H1 (cell line): ENCODE measurements around the gene BCAS3. TPM values are rescaled to one million over a fixed set of nuclear protein-coding genes. Genes with fewer than 3 reads are reported as not detected.

Source experiments
- GTF2F1 ChIP-seq: IDR thresholded peaks from 2 replicates; pipeline ENCODE4 v1.6.1; 2012; ENCODE audit warnings: low read depth, low read length, improper control_type of control experiment, borderline replicate concordance
- MAFK ChIP-seq: IDR thresholded peaks from 2 replicates; pipeline ENCODE4 v1.6.1; 2012; ENCODE audit warnings: low read depth, mild to moderate bottlenecking, improper control_type of control experiment, low read length
- POLR2AphosphoS5 ChIP-seq: IDR thresholded peaks from 2 replicates; pipeline ENCODE4 v1.6.1; 2011; ENCODE audit warnings: low read depth, low read length
- SUZ12 ChIP-seq: fragments of 200-600 bp; sonication (generic); IDR thresholded peaks from 2 replicates; pipeline ENCODE4 v1.6.1; 2012; ENCODE audit warnings: mild to moderate bottlenecking, inconsistent platforms, low read length, moderate library complexity, mixed read lengths
- TBP ChIP-seq: IDR thresholded peaks from 2 replicates; pipeline ENCODE4 v1.6.1; 2011; ENCODE audit warnings: low read depth, low read length, improper control_type of control experiment
- polyA plus RNA-seq, 7 experiments: library from polyadenylated mRNA; depleted of rRNA in 3 of 7; stranded (reverse) in 5 of 7; unstranded in 2 of 7; fragments of >200 nt in 5 of 7; fragments of 200-250 nt in 2 of 7; gene quantifications; 1 replicate in 5 of 7; 2 replicates in 1 of 7; 4 replicates in 1 of 7; pipeline versions ENCODE4 v1.2.1 to v1.2.3, GENCODE V29; 2011 to 2013; ENCODE audit warnings: missing spikeins in 2 of 7, mixed read lengths in 2 of 7
- total RNA-seq: library from RNA; stranded (reverse); fragmentation: NEBNext Ultra II Directional; extraction: Animal tissue kit (Norgen Biotek cat#: 25700); gene quantifications from 2 replicates; pipeline ENCODE4 v1.2.1, GENCODE V29; 2021

BCAS3 gene
- total and polyA plus RNA-seq, 2 of the 8 experiments (the other 6 are each of a cell fraction or from before 2014, with no cell fraction given): 9.9 to 13.3 TPM

DNA sequence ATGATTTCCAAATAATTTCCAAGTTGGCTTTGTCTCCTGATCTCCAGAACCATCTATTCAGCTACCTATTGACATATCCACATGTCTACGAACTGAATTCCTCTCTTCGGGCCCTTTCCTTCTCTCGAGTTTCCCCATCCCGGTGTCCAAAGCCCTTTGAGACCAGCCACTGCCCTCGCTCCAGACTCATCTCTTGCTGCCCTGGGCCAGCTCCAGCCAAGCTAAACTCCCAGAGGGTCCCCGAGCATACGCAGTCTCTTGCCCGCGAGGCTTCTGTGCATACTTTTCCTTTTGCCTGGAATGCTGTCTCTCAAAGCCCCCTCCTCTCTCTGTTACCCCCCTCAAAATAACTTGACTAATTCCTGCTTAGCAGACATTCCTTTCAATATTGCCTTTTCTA lies 694.8 kb downstream of the BCAS3 start (continued):
- TF ChIP-seq POLR2AphosphoS5 (no peak), MAFK (no peak), SUZ12 (no peak), GTF2F1 (no peak), TBP (no peak)
